ENCODE measurements around the gene GARNL3. TPM values are rescaled to one million over a fixed set of nuclear protein-coding genes. Genes with fewer than 3 reads are reported as not detected.

The GARNL3 gene
- total and polyA plus RNA-seq, 2 donors (not counting 1 experiment from before 2014, with no cell fraction given): 1.5 to 12.6 TPM

DNA sequence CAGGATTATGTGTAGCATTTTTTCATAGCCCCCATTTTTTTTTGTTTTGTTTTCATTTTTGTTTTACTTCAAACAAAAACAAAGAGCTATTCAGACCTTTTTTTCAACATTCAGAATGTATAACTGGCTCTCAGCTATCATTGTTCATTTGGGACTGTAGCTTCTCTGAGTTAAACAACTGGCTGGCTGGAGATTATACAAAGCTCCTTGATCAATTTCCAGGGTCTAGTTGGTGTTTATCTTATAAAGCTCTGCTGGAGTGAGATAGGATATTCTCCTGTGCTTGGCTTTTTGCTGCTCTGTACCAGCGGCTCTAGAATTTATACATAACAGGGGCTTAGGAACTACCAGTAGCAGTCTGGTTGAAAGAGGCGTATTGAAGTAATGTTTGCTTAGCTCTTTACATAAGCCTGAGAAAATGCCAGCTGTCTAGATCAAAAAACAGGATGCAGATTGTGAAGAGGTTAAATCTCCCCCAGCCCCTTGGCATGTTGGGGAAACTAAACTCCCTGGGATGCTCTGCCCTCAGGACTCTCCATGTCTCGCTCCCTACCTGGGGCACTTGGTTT is 15.2 kb downstream of the GARNL3 start:
- H3K27ac ChIP-seq (ENCODE audit: low read length in 2 of 2): no peak overlapping the region
- H3K79me2 ChIP-seq (ENCODE audit: control insufficient read depth, insufficient read depth, low read length): no peaks in the 10 kb centered on the region
- Mint-ChIP-seq H3K4me1 (peaks cover 35% of the 10 kb centered on the region), H3K4me3 (no peak overlapping the region), H3K27ac (no peak overlapping the region), H3K27me3 (no peaks in the 10 kb centered on the region), H3K9me3 (ENCODE audit: insufficient read depth) (no peaks in the 10 kb centered on the region)
- no peak overlapping the region for H3K9ac ChIP-seq (ENCODE audit: low read length)
- H3K27me3 ChIP-seq (replicated peaks in 1 of 4; ENCODE audit: control extremely low read depth in 1 of 4, control insufficient read depth in 3 of 4, insufficient read depth in 4 of 4, low read length in 3 of 4): no peaks in the 10 kb centered on the region
- no peak overlapping the region for H3K4me3 ChIP-seq (ENCODE audit: control extremely low read depth in 1 of 5, extremely low read depth in 1 of 5, insufficient read depth in 1 of 5, low read depth in 2 of 5, low read length in 4 of 5)
- POLR2A ChIA-PET: no interaction called here
- peaks cover 16% of the 10 kb centered on the region in 2 donors for H3K4me1 ChIP-seq (ENCODE audit: control insufficient read depth in 2 of 2, insufficient read depth in 2 of 2, low read length in 2 of 2)
- no peaks in the 10 kb centered on the region for H4K20me1 ChIP-seq (ENCODE audit: control insufficient read depth, insufficient read depth, low read length, poor library complexity, severe bottlenecking)
- intact Hi-C loops (cut with micrococcal nuclease): no loop called here
- no peaks in the 10 kb centered on the region for H3K36me3 ChIP-seq (replicated peaks in 1 of 2; ENCODE audit: control extremely low read depth in 1 of 2, control insufficient read depth in 1 of 2, extremely low read depth in 1 of 2, insufficient read depth in 2 of 2, low read length in 1 of 2)
- ATAC-seq (ENCODE audit: low read depth) (no peak), DNase-seq (no peak)
- peaks cover 0 to 3% (median 0%) of the 10 kb centered on the region in 3 donors for H3K9me3 ChIP-seq (ENCODE audit: control extremely low read depth in 1 of 3, control insufficient read depth in 2 of 3, insufficient read depth in 1 of 3, low read length in 2 of 3)
- TF ChIP-seq, protein P1, sequence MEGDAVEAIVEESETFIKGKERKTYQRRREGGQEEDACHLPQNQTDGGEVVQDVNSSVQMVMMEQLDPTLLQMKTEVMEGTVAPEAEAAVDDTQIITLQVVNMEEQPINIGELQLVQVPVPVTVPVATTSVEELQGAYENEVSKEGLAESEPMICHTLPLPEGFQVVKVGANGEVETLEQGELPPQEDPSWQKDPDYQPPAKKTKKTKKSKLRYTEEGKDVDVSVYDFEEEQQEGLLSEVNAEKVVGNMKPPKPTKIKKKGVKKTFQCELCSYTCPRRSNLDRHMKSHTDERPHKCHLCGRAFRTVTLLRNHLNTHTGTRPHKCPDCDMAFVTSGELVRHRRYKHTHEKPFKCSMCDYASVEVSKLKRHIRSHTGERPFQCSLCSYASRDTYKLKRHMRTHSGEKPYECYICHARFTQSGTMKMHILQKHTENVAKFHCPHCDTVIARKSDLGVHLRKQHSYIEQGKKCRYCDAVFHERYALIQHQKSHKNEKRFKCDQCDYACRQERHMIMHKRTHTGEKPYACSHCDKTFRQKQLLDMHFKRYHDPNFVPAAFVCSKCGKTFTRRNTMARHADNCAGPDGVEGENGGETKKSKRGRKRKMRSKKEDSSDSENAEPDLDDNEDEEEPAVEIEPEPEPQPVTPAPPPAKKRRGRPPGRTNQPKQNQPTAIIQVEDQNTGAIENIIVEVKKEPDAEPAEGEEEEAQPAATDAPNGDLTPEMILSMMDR (IDR thresholded peaks at IDR 0.05): no peak
- TF ChIP-seq EZH2 (IDR thresholded peaks at IDR 0.05; ENCODE audit: borderline replicate concordance, insufficient read depth, low read depth, low read length, poor library complexity, severe bottlenecking): no peak
- 100% methylated on average over 1 of the region's 3 CpGs for WGBS (ENCODE audit: insufficient coverage)
- H3K4me2 ChIP-seq (replicated peaks; ENCODE audit: low read depth, low read length, poor library complexity, severe bottlenecking): no peak overlapping the region
- CTCF ChIA-PET: no interaction called here
- H2AFZ ChIP-seq (ENCODE audit: insufficient read depth, low read depth, low read length, poor library complexity, severe bottlenecking): no peak overlapping the region

DNA sequence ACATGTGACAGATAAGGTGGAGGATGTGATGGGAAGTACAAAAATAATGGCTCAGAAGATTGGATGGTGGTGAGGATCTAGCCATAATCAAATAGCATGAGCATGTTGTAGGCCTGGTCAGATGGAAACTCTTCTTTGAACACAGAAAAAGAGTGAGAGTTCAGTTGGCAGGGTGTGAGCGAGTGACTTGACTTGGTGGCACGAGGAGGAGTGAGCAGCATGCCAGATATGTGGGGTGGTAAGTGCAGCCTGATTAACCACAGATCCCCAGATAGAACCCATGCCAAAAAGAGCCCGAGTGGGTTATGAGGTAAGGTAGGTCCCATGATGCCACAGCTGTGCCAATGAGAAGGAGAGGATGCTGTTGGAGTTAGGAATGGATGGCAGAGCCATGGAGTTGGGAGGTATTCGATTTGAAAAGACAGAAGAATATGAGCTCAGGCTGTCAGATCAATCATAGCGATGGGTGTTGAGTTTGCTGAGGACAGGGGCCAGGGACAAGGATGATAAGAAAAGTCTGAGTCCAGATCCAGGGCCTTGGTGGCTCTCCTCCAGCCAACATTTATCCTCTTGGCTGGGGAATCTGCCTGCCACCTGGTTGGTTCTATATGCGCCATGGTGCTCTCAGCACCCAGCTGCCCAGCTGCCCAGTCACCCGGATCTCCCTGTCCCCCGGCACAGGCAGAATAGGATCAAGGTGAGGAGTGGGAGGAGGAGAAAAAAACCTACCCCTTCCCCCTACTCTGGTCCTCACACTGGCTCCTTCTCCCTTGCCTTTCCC is 16.5 kb downstream of the GARNL3 start:
- ATAC-seq (ENCODE audit: low read depth) (no peak), DNase-seq (no peak)
- Histone ChIP-seq H3K4me3 (ENCODE audit: control extremely low read depth in 1 of 5, extremely low read depth in 1 of 5, insufficient read depth in 1 of 5, low read depth in 2 of 5, low read length in 4 of 5) (no peak overlapping the region), H3K36me3 (replicated peaks in 1 of 2; ENCODE audit: control extremely low read depth in 1 of 2, control insufficient read depth in 1 of 2, extremely low read depth in 1 of 2, insufficient read depth in 2 of 2, low read length in 1 of 2) (no peaks in the 10 kb centered on the region), H3K9ac (ENCODE audit: low read length) (no peak overlapping the region), H3K27ac (ENCODE audit: low read length in 2 of 2) (no peak overlapping the region), H3K9me3 (ENCODE audit: control extremely low read depth in 1 of 3, control insufficient read depth in 2 of 3, insufficient read depth in 1 of 3, low read length in 2 of 3) (peaks cover 0 to 3% (median 0%) of the 10 kb centered on the region in 3 donors), H3K4me2 (replicated peaks; ENCODE audit: low read depth, low read length, poor library complexity, severe bottlenecking) (no peak overlapping the region), H3K4me1 (ENCODE audit: control insufficient read depth in 2 of 2, insufficient read depth in 2 of 2, low read length in 2 of 2) (peaks cover 16% of the 10 kb centered on the region in 2 donors), H4K20me1 (ENCODE audit: control insufficient read depth, insufficient read depth, low read length, poor library complexity, severe bottlenecking) (no peaks in the 10 kb centered on the region), H3K27me3 (replicated peaks in 1 of 4; ENCODE audit: control extremely low read depth in 1 of 4, control insufficient read depth in 3 of 4, insufficient read depth in 4 of 4, low read length in 3 of 4) (no peaks in the 10 kb centered on the region), H2AFZ (ENCODE audit: insufficient read depth, low read depth, low read length, poor library complexity, severe bottlenecking) (no peak overlapping the region), H3K79me2 (ENCODE audit: control insufficient read depth, insufficient read depth, low read length) (no peaks in the 10 kb centered on the region)
- intact Hi-C loops (cut with micrococcal nuclease): no loop called here
- Mint-ChIP-seq H3K27ac (peak overlapping the region; percentile 7), H3K27me3 (no peaks in the 10 kb centered on the region), H3K4me1 (peaks cover 34% of the 10 kb centered on the region), H3K4me3 (no peak overlapping the region), H3K9me3 (ENCODE audit: insufficient read depth) (no peaks in the 10 kb centered on the region)
- ChIA-PET CTCF (no interaction called here), POLR2A (interaction anchor here (0.6 kb wide), 1 partner anchor 118 kb away, joined by 6 read pairs; no protein-coding TSS in a partner anchor)
- WGBS (ENCODE audit: insufficient coverage): 96% methylated on average over 5 of the region's 8 CpGs
- TF ChIP-seq, protein P1 (IDR thresholded peaks at IDR 0.05): no peak
- no peak for TF ChIP-seq EZH2 (IDR thresholded peaks at IDR 0.05; ENCODE audit: borderline replicate concordance, insufficient read depth, low read depth, low read length, poor library complexity, severe bottlenecking)
